Measurements from ENCODE around the gene FGGY.
"Not testable (repeated sequence)": the region's sequence is repeated elsewhere in the genome, so short reads cannot be mapped to it uniquely, and the experiment has no call there.

The FGGY gene

GRCh38 chr1:59690171-59690930 is 393.5 kb downstream of the FGGY start:
- no peak for DNase-seq

GRCh38 chr1:59691261-59691660 is 394.4 kb downstream of the FGGY start:
- DNase-seq = no peak

- peak; percentile 61 for DNase-seq
Observed at GRCh38 chr1:59692591-59692990, 395.7 kb downstream of the FGGY start.

GRCh38 chr1:59693406-59693805 is 396.5 kb downstream of the FGGY start:
- no peak for DNase-seq

GRCh38 chr1:59695252-59695651 is 398.4 kb downstream of the FGGY start:
- DNase-seq = no peak

GRCh38 chr1:59696421-59697115 is 399.7 kb downstream of the FGGY start:
- DNase-seq = no peak

- DNase-seq = no peak
Observed at GRCh38 chr1:59697150-59697800, 400.4 kb downstream of the FGGY start.

GRCh38 chr1:59698386-59698785 is 401.5 kb downstream of the FGGY start:
- DNase-seq = no peak

- DNase-seq = peak; percentile 36
Observed at GRCh38 chr1:59699227-59699847, 402.4 kb downstream of the FGGY start.

- DNase-seq = no peak
Observed at GRCh38 chr1:59701376-59701775, 404.5 kb downstream of the FGGY start.

GRCh38 chr1:59703226-59703917 is 406.5 kb downstream of the FGGY start:
- no peak for DNase-seq

- no peak for DNase-seq
Observed at GRCh38 chr1:59703918-59704378, 407.1 kb downstream of the FGGY start.

- no peak for DNase-seq
Observed at GRCh38 chr1:59704716-59705115, 407.8 kb downstream of the FGGY start.

GRCh38 chr1:59705466-59706302 is 408.8 kb downstream of the FGGY start:
- no peak for DNase-seq

GRCh38 chr1:59706303-59706599 is 409.4 kb downstream of the FGGY start:
- DNase-seq = no peak

GRCh38 chr1:59707178-59707791 is 410.4 kb downstream of the FGGY start:
- DNase-seq = no peak

- no peak for DNase-seq
Observed at GRCh38 chr1:59709333-59709732, 412.4 kb downstream of the FGGY start.

- DNase-seq = not testable (repeated sequence)
Observed at GRCh38 chr1:59710920-59711319, 414.0 kb downstream of the FGGY start.

- no peak for DNase-seq
Observed at GRCh38 chr1:59714219-59714618, 417.3 kb downstream of the FGGY start.

- no peak for DNase-seq
Observed at GRCh38 chr1:59714966-59715365, 418.1 kb downstream of the FGGY start.

GRCh38 chr1:59716832-59717231 is 419.9 kb downstream of the FGGY start:
- DNase-seq = no peak

Data from NCI-H1105 (cell line).